ENCODE data around the gene KCNN3. TPM values are rescaled to one million over a fixed set of nuclear protein-coding genes. Genes with fewer than 3 reads are reported as not detected.

KCNN3 gene
- total RNA-seq, 3 donors from 2014 or later (not counting 1 experiment from before 2014, with no cell fraction given): 0.05 to 0.95 TPM; not detected in 1

GRCh38 chr1:154775621-154776605 is 94.2 kb downstream of the KCNN3 start:
- Histone ChIP-seq H3K27ac (ENCODE audit: low read length) (no peak overlapping the region), H3K4me1 (ENCODE audit: control insufficient read depth, insufficient read depth, low read length) (no peaks in the 10 kb centered on the region), H3K4me3 (ENCODE audit: low read length) (no peak overlapping the region), H3K36me3 (ENCODE audit: control insufficient read depth, insufficient read depth, low read length) (no peaks in the 10 kb centered on the region), H3K9me3 (ENCODE audit: control insufficient read depth, insufficient read depth, low read length) (no peaks in the 10 kb centered on the region), H3K27me3 (ENCODE audit: control insufficient read depth, insufficient read depth, low read length) (no peaks in the 10 kb centered on the region)
- H3K9me3 Mint-ChIP-seq: no peaks in the 10 kb centered on the region
- H3K27me3 Mint-ChIP-seq (ENCODE audit: low read depth in 2 of 2): peaks cover 0 to 6% of the 10 kb centered on the region in 2 donors
- intact Hi-C loops (cut with micrococcal nuclease): no loop called here
- no peak overlapping the region for H3K4me3 Mint-ChIP-seq
- H3K27ac Mint-ChIP-seq: no peak overlapping the region
- ATAC-seq (no peak), DNase-seq (no peak)
- WGBS (ENCODE audit: insufficient coverage): 88% methylated on average over 17 of the region's 17 CpGs
- TF ChIP-seq CTCF (IDR thresholded peaks at IDR 0.05): no peak
- no peaks in the 10 kb centered on the region for H3K4me1 Mint-ChIP-seq
- H3K36me3 Mint-ChIP-seq: no peaks in the 10 kb centered on the region

- WGBS (ENCODE audit: insufficient coverage): 80% methylated on average over 5 of the region's 7 CpGs
- H3K9me3 Mint-ChIP-seq: no peaks in the 10 kb centered on the region
- no peaks in the 10 kb centered on the region for H3K9me3 ChIP-seq (ENCODE audit: control insufficient read depth, insufficient read depth, low read length)
These were observed 95.8 kb downstream of the KCNN3 start for GRCh38 chr1:154774175-154774855.

GRCh38 chr1:154773551-154773950 is 96.5 kb downstream of the KCNN3 start:
- H3K27ac ChIP-seq (ENCODE audit: low read length): no peak overlapping the region
- Mint-ChIP-seq H3K27me3 (ENCODE audit: low read depth in 2 of 2) (peaks cover 0 to 6% of the 10 kb centered on the region in 2 donors), H3K9me3 (no peaks in the 10 kb centered on the region), H3K4me3 (no peak overlapping the region), H3K4me1 (no peaks in the 10 kb centered on the region), H3K36me3 (no peaks in the 10 kb centered on the region), H3K27ac (no peak overlapping the region)
- no peaks in the 10 kb centered on the region for H3K27me3 ChIP-seq (ENCODE audit: control insufficient read depth, insufficient read depth, low read length)
- intact Hi-C loops (cut with micrococcal nuclease): no loop called here
- no peak for TF ChIP-seq CTCF (IDR thresholded peaks at IDR 0.05)
- H3K4me1 ChIP-seq (ENCODE audit: control insufficient read depth, insufficient read depth, low read length): no peaks in the 10 kb centered on the region
- DNase-seq: no peak
- H3K36me3 ChIP-seq (ENCODE audit: control insufficient read depth, insufficient read depth, low read length): no peaks in the 10 kb centered on the region
- 77% methylated on average over 2 of the region's 2 CpGs for WGBS (ENCODE audit: insufficient coverage)
- no peak overlapping the region for H3K4me3 ChIP-seq (ENCODE audit: low read length)
- no peak for ATAC-seq
- H3K9me3 ChIP-seq (ENCODE audit: control insufficient read depth, insufficient read depth, low read length): no peaks in the 10 kb centered on the region

More at GRCh38 chr1:154774175-154774855, 95.8 kb downstream of the KCNN3 start:
- no peak overlapping the region for H3K27ac Mint-ChIP-seq
- H3K4me1 Mint-ChIP-seq: no peaks in the 10 kb centered on the region
- ATAC-seq (no peak), DNase-seq (no peak)
- no peak for TF ChIP-seq CTCF (IDR thresholded peaks at IDR 0.05)
- Histone ChIP-seq H3K36me3 (ENCODE audit: control insufficient read depth, insufficient read depth, low read length) (no peaks in the 10 kb centered on the region), H3K4me3 (ENCODE audit: low read length) (no peak overlapping the region), H3K27ac (ENCODE audit: low read length) (no peak overlapping the region), H3K4me1 (ENCODE audit: control insufficient read depth, insufficient read depth, low read length) (no peaks in the 10 kb centered on the region), H3K27me3 (ENCODE audit: control insufficient read depth, insufficient read depth, low read length) (no peaks in the 10 kb centered on the region)
- H3K36me3 Mint-ChIP-seq: no peaks in the 10 kb centered on the region
- H3K27me3 Mint-ChIP-seq (ENCODE audit: low read depth in 2 of 2): peaks cover 0 to 6% of the 10 kb centered on the region in 2 donors
- intact Hi-C loops (cut with micrococcal nuclease): no loop called here
- H3K4me3 Mint-ChIP-seq: no peak overlapping the region
